Measurements from ENCODE around the gene ACAP3.

The ACAP3 gene

DNA sequence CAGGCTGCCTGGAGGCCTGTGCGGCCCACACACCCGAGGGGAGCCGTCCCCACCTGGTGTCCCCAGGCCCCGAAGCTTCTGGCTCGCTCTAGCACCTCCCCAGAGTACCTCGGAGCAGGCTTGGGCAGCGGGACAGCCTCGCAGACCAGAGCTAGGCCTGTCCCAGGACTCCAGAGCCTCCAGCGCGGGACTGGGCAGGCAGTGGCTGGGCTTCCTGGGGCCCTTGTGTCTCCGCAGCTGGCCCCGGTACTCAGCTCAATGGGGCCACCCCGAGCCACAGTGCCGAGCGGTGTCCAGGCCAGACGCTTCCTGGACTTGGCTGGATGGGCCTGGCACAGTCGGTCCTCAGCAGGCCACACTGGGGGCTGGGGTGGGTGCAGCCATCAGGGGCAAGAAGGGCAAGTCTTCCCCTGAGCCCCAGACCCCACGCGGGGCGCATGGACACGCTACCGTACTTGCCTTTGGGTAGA lies 22.6 kb downstream of the ACAP3 start:
- TF ChIP-seq, protein P1, sequence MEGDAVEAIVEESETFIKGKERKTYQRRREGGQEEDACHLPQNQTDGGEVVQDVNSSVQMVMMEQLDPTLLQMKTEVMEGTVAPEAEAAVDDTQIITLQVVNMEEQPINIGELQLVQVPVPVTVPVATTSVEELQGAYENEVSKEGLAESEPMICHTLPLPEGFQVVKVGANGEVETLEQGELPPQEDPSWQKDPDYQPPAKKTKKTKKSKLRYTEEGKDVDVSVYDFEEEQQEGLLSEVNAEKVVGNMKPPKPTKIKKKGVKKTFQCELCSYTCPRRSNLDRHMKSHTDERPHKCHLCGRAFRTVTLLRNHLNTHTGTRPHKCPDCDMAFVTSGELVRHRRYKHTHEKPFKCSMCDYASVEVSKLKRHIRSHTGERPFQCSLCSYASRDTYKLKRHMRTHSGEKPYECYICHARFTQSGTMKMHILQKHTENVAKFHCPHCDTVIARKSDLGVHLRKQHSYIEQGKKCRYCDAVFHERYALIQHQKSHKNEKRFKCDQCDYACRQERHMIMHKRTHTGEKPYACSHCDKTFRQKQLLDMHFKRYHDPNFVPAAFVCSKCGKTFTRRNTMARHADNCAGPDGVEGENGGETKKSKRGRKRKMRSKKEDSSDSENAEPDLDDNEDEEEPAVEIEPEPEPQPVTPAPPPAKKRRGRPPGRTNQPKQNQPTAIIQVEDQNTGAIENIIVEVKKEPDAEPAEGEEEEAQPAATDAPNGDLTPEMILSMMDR (IDR thresholded peaks at IDR 0.05) = no peak

DNA sequence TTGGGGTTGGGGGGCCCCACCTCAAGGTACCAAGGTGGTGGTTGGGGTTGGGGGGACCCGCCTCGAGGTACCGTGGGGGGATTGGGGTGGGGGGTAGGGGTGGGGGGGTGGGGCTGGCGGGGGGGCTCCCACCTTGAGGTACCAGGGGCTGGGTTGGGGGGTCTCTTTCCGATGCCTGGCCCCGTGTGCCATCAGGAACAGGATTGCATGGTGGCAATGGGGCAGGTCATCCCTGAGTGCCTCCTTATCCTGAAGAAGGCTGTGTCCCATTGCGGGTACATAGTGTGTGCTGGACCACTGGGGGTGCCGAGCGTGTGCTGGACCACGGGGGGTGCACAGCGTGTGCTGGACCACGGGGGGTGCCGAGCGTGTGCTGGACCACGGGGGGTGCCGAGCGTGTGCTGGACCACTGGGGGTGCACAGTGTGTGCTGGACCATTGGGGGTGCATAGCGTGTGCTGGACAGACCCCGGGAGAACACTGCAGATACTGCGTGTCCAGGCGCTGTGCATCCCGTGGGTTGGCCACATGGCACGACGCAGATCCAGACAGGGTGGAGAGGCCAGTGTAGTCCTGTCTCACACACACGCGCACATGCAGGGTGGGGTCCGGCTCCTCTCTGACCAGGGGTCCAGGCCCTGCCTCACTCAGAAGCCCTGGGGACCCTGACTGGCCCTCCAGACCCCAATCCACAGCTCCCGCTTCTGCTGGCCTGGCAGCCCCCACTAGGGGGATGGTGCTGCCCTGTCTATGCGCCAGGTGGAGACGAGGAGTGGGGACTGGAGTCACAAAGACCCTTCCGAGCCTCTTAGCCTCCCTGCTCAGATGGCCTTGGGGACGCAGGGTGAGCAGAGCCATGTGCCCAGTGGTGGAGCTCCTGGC lies 23.3 kb downstream of the ACAP3 start:
- TF ChIP-seq, protein P1 (IDR thresholded peaks at IDR 0.05) = no peak

DNA sequence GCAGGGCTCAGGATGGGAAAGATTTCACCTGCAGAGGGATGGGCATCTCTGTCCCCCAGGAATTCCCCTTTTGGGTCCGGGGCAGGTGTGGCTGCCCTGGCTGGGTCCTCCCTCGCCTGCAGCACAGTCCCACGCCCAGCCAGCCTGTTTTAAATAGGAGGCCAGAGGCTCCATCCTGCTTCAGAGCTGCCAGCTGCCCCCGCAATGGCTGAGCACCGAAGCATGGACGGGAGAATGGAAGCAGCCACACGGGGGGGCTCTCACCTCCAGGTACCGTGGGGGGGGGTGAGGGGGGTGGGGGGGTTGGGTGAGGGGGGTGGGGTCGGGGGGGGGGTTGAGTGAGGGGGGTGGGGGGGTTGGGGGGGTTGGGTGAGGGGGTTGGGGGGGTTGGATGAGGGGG lies 23.9 kb downstream of the ACAP3 start:
- TF ChIP-seq, protein P1 (IDR thresholded peaks at IDR 0.05) = no peak

DNA sequence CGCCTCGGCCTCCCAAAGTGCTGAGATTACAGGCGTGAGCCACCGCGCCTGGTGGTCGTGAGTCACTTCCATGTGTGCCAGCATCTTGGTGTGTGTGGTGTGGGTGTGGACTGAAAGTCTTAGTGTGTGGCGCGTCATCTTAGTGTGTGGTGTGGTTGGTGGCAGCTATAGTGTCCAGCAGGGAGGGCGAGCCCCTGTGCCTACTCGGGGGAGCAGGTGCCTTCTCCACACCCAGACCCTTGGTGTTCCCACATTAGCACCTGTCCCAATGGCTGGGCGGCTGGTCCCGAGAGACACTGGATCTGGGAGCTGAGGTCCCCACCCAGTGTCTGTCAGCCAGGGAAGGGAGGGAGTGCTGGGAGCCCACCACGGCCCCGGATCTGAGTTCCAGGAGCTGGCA lies 24.7 kb downstream of the ACAP3 start:
- TF ChIP-seq, protein P1 (IDR thresholded peaks at IDR 0.05) = no peak

DNA sequence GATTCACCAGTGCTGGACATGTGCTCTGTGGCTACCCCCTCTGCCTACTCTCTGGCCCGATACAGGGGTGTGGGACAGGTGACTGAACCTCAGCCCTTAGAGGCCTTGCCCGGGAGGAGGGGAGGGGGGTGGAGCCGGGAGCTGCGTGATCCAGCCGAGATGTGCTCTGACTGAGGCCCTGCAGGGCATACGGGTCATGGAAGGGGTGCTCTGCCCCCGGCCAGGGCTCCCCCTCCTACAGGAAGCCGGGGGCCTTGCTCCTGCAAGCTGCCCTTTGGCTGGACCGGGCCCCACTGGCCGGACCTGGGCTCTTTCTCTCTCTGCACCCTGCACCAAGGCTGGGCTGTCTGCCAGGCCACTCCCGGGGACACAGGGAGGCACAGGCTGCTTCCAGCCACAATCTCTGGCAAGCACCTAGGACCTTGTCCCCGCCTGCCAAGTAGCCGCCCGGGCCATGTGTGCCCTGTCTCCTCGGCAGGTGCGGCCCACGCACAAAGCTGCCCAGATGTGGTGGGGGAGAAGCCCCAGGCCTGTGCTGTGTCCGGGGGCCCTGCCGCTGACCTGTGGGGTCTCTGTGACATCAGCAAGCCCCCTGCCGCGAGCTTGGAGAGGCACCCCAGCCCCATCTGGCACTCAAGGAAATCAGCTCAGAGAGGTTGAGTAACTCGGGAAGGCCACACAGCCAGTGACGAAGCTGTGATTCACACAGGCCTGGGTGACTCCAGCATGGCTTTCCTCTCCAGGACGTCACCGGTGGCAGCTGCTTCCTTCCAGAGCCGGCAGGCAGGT lies 26.0 kb downstream of the ACAP3 start:
- TF ChIP-seq, protein P1 (IDR thresholded peaks at IDR 0.05) = no peak

DNA sequence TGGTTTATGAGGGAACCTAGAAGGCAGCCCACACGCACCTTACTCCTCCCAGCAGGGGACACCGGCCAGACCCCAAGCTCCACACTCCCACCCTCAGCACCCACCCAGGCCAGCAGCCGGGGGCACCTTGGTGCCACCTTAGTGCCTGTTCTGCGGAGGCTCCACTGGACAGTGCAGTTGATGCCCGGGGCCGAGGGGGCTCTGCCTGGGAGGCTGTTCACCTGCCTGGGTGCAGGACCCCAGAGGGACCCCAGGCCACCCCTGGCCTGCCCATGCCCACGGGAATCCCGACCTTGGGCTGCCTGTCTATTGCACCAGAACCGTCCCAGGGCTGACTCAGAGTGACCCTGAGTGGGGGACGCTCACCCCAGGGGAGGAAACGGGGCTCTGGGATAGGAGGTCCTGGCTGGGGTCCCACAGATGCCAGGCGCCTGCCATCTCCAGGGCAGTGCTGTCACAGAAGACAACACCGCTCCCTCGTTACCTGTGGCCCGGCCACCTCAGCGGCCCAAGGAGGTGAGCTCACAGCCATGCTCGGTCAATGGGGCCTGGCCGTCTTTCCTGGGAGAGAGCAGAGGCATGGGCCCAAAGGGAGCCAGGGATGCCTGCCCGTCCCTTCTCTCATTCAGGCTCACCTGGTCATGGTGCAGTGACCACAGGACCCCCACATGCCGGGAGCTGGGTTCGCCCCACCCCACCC lies 26.8 kb downstream of the ACAP3 start:
- TF ChIP-seq, protein P1 (IDR thresholded peaks at IDR 0.05) = no peak

DNA sequence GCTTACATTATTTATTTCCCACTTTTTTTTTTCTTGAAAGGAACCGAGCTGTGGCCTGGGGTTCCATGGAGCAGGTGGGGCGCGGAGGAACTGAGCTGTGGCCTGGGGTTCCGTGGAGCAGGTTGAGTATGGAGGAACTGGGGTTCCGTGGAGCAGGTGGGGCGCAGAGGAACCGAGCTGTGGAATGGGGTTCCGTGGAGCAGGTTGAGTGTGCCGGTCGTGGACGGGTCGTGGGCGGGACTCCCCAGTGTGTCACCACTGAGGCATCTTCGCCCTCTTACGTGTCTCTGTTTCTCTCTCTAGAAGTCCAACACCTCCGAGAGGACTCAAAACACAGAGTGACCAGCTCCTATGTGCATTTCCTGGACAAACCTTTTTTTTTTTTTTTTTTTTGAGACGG lies 28.7 kb downstream of the ACAP3 start:
- TF ChIP-seq, protein P1 (IDR thresholded peaks at IDR 0.05) = no peak

Measured in LNCAP (cell line).